Esophagus squamous epithelium (tissue), 5 donors: ENCODE results near the gene PRKCQ. TPM values are rescaled to one million over a fixed set of nuclear protein-coding genes. Genes with fewer than 3 reads are reported as not detected.

Experiments used
- DNase-seq: peaks from one replicate; lab custom pipeline; 2025; lab: John Stamatoyannopoulos, UW
- H3K27ac ChIP-seq, 4 donors: fragments of 200-600 bp; sonication (generic); one replicate each; pipeline ENCODE4 v1.5.1; 2016 to 2019; ENCODE audit warnings: mild to moderate bottlenecking in 1 of 4
- H3K27me3 ChIP-seq, 4 donors: fragments of 200-600 bp; sonication (generic); 1 replicate in 3 of 4; 2 replicates in 1 of 4; pipeline versions ENCODE4 v1.5.1 to v1.6.0; 2017 to 2021; ENCODE audit warnings: antibody characterized with exemption in 1 of 4
- H3K36me3 ChIP-seq, 3 donors: fragments of 200-600 bp; sonication (generic); one replicate each; pipeline ENCODE4 v1.5.1; 2016 to 2019
- H3K4me1 ChIP-seq, 3 donors: fragments of 200-600 bp; sonication (generic); one replicate each; pipeline ENCODE4 v1.5.1; 2017 to 2019
- H3K4me3 ChIP-seq, 4 donors: fragments of 200-600 bp; sonication (generic); 1 replicate in 3 of 4; 2 replicates in 1 of 4; pipeline ENCODE4 v1.5.1; 2016 to 2019; ENCODE audit warnings: mild to moderate bottlenecking in 2 of 4, moderate library complexity in 1 of 4
- H3K9me3 ChIP-seq, 3 donors: fragments of 200-600 bp; sonication (generic); one replicate each; pipeline ENCODE4 v1.5.1; 2016 to 2019
- POLR2A ChIP-seq, 4 donors: fragments of 450-650 bp; IDR thresholded peaks; one replicate each; pipeline ENCODE4 v1.6.1; 2017; ENCODE audit warnings: antibody characterized with exemption in 4 of 4, mild to moderate bottlenecking in 4 of 4, moderate library complexity in 3 of 4
- WGBS, 2 donors: methylation state at CpG; one replicate each; pipeline ENCODE4 v1.1.5; 2018; 5-methylcytosine and 5-hydroxymethylcytosine counted together
- intact Hi-C: fragments of 100-400 bp; cut with DNase I; formaldehyde crosslinking; loops from one replicate; pipeline ENCODE4 v1.15.0; 2022
- total RNA-seq, 4 donors: library from RNA; depleted of rRNA; stranded (reverse); fragments of >200 nt; gene quantifications; one replicate each; pipeline ENCODE4 v1.1.0, GENCODE V29; 2016
- TF ChIP-seq, protein P1 (sequence below), 6 experiments: fragments of 450-650 bp in 4 of 6; fragments of 200-600 bp in 2 of 6; sonication (generic) in 2 of 6; IDR thresholded peaks; one replicate each; pipeline ENCODE4 v1.5.1; 2016 to 2019; ENCODE audit warnings: antibody characterized with exemption in 6 of 6, mild to moderate bottlenecking in 4 of 6, moderate library complexity in 4 of 6
- donor health status: DM: yes; HTN: yes; CAD: no.

PRKCQ gene
- total RNA-seq, 4 donors from 2014 or later: 0.76 to 2.7 (median 1.4) TPM

- Histone ChIP-seq H3K27me3 (peaks cover 0 to 47% (median 0%) of the 10 kb centered on the region in 4 donors), H3K4me3 (peak overlapping the region; percentile 50 to 90 (median 61)), H3K36me3 (no peaks in the 10 kb centered on the region), H3K9me3 (no peaks in the 10 kb centered on the region), H3K27ac (peak overlapping the region in 3 of 4 donors; percentile 50 to 83 (median 75)), H3K4me1 (peaks cover 0 to 19% (median 0%) of the 10 kb centered on the region in 3 donors)
- TF ChIP-seq, protein P1, sequence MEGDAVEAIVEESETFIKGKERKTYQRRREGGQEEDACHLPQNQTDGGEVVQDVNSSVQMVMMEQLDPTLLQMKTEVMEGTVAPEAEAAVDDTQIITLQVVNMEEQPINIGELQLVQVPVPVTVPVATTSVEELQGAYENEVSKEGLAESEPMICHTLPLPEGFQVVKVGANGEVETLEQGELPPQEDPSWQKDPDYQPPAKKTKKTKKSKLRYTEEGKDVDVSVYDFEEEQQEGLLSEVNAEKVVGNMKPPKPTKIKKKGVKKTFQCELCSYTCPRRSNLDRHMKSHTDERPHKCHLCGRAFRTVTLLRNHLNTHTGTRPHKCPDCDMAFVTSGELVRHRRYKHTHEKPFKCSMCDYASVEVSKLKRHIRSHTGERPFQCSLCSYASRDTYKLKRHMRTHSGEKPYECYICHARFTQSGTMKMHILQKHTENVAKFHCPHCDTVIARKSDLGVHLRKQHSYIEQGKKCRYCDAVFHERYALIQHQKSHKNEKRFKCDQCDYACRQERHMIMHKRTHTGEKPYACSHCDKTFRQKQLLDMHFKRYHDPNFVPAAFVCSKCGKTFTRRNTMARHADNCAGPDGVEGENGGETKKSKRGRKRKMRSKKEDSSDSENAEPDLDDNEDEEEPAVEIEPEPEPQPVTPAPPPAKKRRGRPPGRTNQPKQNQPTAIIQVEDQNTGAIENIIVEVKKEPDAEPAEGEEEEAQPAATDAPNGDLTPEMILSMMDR (IDR thresholded peaks at IDR 0.05): no peak
- TF ChIP-seq POLR2A (IDR thresholded peaks at IDR 0.05): no peak
- no peak for DNase-seq
- intact Hi-C loops: no loop called here
- 31 to 44% methylated on average over 14 to 15 of the region's 16 CpGs for WGBS, 2 donors
Observed at GRCh38 chr10:6579183-6579903, 733 bp downstream of the PRKCQ start.

DNA sequence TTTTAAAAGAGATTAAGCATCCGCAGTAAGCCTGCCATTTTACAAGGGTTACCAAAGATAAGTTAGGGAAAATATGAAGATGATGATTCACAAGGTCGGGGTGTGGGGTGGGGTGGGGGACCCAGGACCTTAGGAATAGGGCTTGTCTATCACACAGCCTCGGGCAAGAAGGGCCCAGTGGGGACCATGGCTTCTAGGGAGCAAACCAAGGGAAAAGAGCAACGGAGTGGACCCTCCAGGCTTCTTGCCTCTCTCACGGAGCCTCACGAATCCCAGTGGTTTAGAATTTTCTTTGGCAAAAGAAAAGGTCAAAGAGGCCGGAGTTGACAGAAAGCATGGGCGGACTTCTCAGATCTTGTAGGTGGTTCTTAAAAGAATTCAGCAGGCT, 1.3 kb downstream of the PRKCQ start:
- 70 to 73% methylated on average over 8 of the region's 8 CpGs for WGBS, 2 donors
- intact Hi-C loops: no loop called here
- H3K27me3 ChIP-seq: peaks cover 0 to 47% (median 0%) of the 10 kb centered on the region in 4 donors
- TF ChIP-seq, protein P1 (IDR thresholded peaks at IDR 0.05): no peak
- TF ChIP-seq POLR2A (IDR thresholded peaks at IDR 0.05): no peak
- no peak for DNase-seq
- H3K4me3 ChIP-seq: peak overlapping the region in 3 of 4 donors; percentile 50 to 90 (median 64)
- H3K27ac ChIP-seq: peak overlapping the region in 3 of 4 donors; percentile 14 to 59 (median 20)
- no peaks in the 10 kb centered on the region for H3K36me3 ChIP-seq
- no peaks in the 10 kb centered on the region for H3K9me3 ChIP-seq
- H3K4me1 ChIP-seq: peaks cover 0 to 19% (median 0%) of the 10 kb centered on the region in 3 donors

GRCh38 chr10:6578251-6578771, 1.8 kb downstream of the PRKCQ start:
- WGBS, 2 donors: 74 to 76% methylated on average over 11 of the region's 11 CpGs

DNA sequence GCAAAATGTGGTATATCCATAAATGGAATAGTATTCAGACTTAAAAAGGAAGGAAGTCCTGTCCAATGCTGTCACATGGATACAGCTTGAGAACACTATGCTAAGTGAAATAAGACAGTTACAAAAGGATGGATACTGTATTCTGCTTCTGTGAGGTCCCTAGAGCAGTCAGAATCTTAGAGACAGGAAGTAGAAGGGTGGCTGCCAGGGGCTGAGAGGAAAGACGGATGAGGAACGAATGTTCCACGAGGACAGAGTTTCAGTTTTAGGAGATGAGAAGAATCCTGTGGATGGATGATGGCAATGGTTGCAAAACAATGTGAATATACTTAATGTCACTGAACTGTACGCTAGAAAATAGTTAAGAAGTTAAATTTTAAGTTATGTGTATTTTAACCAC, 3.8 kb downstream of the PRKCQ start:
- H3K27me3 ChIP-seq: peaks cover 0 to 41% (median 0%) of the 10 kb centered on the region in 4 donors
- no peak overlapping the region for H3K27ac ChIP-seq
- WGBS, 2 donors: 75 to 78% methylated on average over 4 of the region's 4 CpGs
- intact Hi-C loops: no loop called here
- no peaks in the 10 kb centered on the region for H3K36me3 ChIP-seq
- H3K4me1 ChIP-seq: peaks cover 0 to 19% (median 0%) of the 10 kb centered on the region in 3 donors
- H3K4me3 ChIP-seq: no peak overlapping the region
- TF ChIP-seq, protein P1 (IDR thresholded peaks at IDR 0.05): no peak
- TF ChIP-seq POLR2A (IDR thresholded peaks at IDR 0.05): no peak
- no peak for DNase-seq
- no peaks in the 10 kb centered on the region for H3K9me3 ChIP-seq

More at GRCh38 chr10:6578251-6578771, 1.8 kb downstream of the PRKCQ start:
- Histone ChIP-seq H3K9me3 (no peaks in the 10 kb centered on the region), H3K4me1 (peaks cover 0 to 19% (median 0%) of the 10 kb centered on the region in 3 donors), H3K27me3 (peaks cover 0 to 47% (median 0%) of the 10 kb centered on the region in 4 donors), H3K4me3 (peak overlapping the region in 2 of 4 donors; percentile 50 to 90), H3K27ac (peak overlapping the region in 1 of 4 donors; percentile 59), H3K36me3 (no peaks in the 10 kb centered on the region)
- no peak for DNase-seq
- TF ChIP-seq, protein P1 (IDR thresholded peaks at IDR 0.05): no peak
- no peak for TF ChIP-seq POLR2A (IDR thresholded peaks at IDR 0.05)
- intact Hi-C loops: no loop called here

- Histone ChIP-seq H3K36me3 (no peaks in the 10 kb centered on the region), H3K4me3 (no peak overlapping the region), H3K9me3 (no peaks in the 10 kb centered on the region), H3K4me1 (peaks cover 0 to 6% (median 0%) of the 10 kb centered on the region in 3 donors), H3K27ac (no peak overlapping the region), H3K27me3 (peaks cover 0 to 25% (median 0%) of the 10 kb centered on the region in 4 donors)
- intact Hi-C loops: no loop called here
- 83 to 86% methylated on average over 2 of the region's 2 CpGs for WGBS, 2 donors
- no peak for DNase-seq
- TF ChIP-seq POLR2A (IDR thresholded peaks at IDR 0.05): no peak
- TF ChIP-seq, protein P1 (IDR thresholded peaks at IDR 0.05): no peak
Observed at GRCh38 chr10:6574664-6575176, 5.4 kb downstream of the PRKCQ start.
